Upper lobe of left lung (tissue), 6 donors: ENCODE data around the gene CTTNBP2. TPM values are rescaled to one million over a fixed set of nuclear protein-coding genes. Genes with fewer than 3 reads are reported as not detected.
A peak's percentile ranks its signal among the peaks of the same experiment; 100 is the strongest.

ENCODE experiments used
- ATAC-seq, 2 donors: fragments of 200-7000 bp; cut with Tn5 transposase; one replicate each; pipeline ENCODE4 v1.9.1; 2022; ENCODE audit warnings: mild to moderate bottlenecking in 2 of 2, moderate library complexity in 2 of 2; ENCODE audit not compliant: low FRiP score in 2 of 2
- DNase-seq, 2 donors: peaks; one replicate each; pipeline ENCODE4 v3.0.0-alpha.2; 2019 to 2020
- H3K27ac ChIP-seq, 4 donors: fragments of 200-600 bp; sonication (generic); one replicate each; pipeline ENCODE4 v1.5.1; 2016 to 2019
- H3K27me3 ChIP-seq, 4 donors: fragments of 200-600 bp; sonication (generic); one replicate each; pipeline ENCODE4 v1.5.1; 2017 to 2019
- H3K36me3 ChIP-seq, 4 donors: fragments of 200-600 bp; sonication (generic); one replicate each; pipeline ENCODE4 v1.5.1; 2016 to 2019
- H3K4me1 ChIP-seq, 4 donors: fragments of 200-600 bp; sonication (generic); one replicate each; pipeline ENCODE4 v1.5.1; 2018 to 2019
- H3K4me3 ChIP-seq, 4 donors: fragments of 200-600 bp; sonication (generic); one replicate each; pipeline ENCODE4 v1.5.1; 2017 to 2019; ENCODE audit warnings: mild to moderate bottlenecking in 2 of 4, moderate library complexity in 1 of 4
- H3K9me3 ChIP-seq, 4 donors: fragments of 200-600 bp; sonication (generic); one replicate each; pipeline ENCODE4 v1.5.1; 2018 to 2019
- EP300 ChIP-seq, 4 donors: sonication (generic); formaldehyde crosslinking; IDR thresholded peaks; one replicate each; pipeline ENCODE4 v1.5.1; 2017; ENCODE audit warnings: antibody characterized with exemption in 4 of 4, control low read depth in 2 of 4
- POLR2A ChIP-seq, 4 donors: fragments of 450-650 bp; IDR thresholded peaks; one replicate each; pipeline ENCODE4 v1.5.1; 2016 to 2017; ENCODE audit warnings: antibody characterized with exemption in 4 of 4, mild to moderate bottlenecking in 2 of 4
- POLR2AphosphoS5 ChIP-seq, 2 donors: sonication (generic); formaldehyde crosslinking; IDR thresholded peaks; one replicate each; pipeline ENCODE4 v1.5.1; 2017; ENCODE audit warnings: antibody characterized with exemption in 2 of 2
- WGBS, 2 donors: methylation state at CpG; one replicate each; pipeline ENCODE4 v1.1.5; 2017 to 2018; 5-methylcytosine and 5-hydroxymethylcytosine counted together
- total RNA-seq, 6 donors: library from RNA; depleted of rRNA in 4 of 6; stranded (reverse); fragments of >200 nt in 4 of 6; gene quantifications; one replicate each; pipeline versions ENCODE4 v1.1.0 to v1.2.1, GENCODE V29; 2016 to 2021
- TF ChIP-seq, protein P1 (sequence below), 6 experiments: fragments of 450-650 bp in 4 of 6; fragments of 200-600 bp in 2 of 6; sonication (generic) in 2 of 6; IDR thresholded peaks; one replicate each; pipeline ENCODE4 v1.5.1; 2016 to 2019; ENCODE audit warnings: antibody characterized with exemption in 6 of 6
- donor health status: DM: no; HTN: no; CAD: no; lungs with moderate emphysema.
- donor health status: DM: no; HTN: yes; CAD: no; lungs with severe emphysema.

Gene CTTNBP2
- total RNA-seq, 6 donors from 2014 or later, result 3.3 to 7.0 (median 5.1) TPM

DNA sequence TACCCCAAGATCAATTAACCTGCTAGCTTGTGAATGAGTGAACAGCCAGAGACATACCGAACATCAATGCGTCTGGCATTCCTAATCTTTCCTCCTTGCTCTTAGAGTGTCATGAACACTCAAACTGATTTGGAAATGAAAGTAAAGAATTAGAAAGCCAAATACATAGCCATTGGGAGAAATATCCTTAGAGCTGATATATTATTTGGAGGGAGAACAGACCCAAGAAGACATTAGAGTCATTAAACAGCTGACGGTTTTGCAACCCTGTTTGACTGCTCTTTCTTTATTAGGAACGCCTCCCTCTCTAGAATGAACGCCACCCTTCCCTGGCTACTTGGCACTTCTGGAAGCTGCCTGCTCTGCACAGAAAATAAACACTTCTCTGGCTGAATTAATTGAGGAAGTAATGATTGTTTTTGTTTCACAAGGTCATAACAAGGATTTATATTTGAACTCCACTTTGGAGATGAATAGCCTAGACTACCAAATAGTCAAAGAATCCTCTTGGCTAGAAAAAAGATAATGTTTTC, 42.8 kb downstream of the CTTNBP2 start:
- H3K36me3 ChIP-seq, result no peaks in the 10 kb centered on the region
- H3K4me3 ChIP-seq, result no peak overlapping the region
- 43% methylated on average over 5 of the region's 5 CpGs for WGBS, 2 donors
- TF ChIP-seq EP300 (IDR thresholded peaks at IDR 0.05) (no peak), POLR2A (IDR thresholded peaks at IDR 0.05) (no peak)
- no peak overlapping the region for H3K27ac ChIP-seq
- H3K4me1 ChIP-seq, result peaks cover 0 to 11% (median 11%) of the 10 kb centered on the region in 4 donors
- DNase-seq (peak in 1 of 2 donors; percentile 55), ATAC-seq (peak; percentile 60 to 61)
- H3K27me3 ChIP-seq, result no peaks in the 10 kb centered on the region
- no peaks in the 10 kb centered on the region for H3K9me3 ChIP-seq

DNA sequence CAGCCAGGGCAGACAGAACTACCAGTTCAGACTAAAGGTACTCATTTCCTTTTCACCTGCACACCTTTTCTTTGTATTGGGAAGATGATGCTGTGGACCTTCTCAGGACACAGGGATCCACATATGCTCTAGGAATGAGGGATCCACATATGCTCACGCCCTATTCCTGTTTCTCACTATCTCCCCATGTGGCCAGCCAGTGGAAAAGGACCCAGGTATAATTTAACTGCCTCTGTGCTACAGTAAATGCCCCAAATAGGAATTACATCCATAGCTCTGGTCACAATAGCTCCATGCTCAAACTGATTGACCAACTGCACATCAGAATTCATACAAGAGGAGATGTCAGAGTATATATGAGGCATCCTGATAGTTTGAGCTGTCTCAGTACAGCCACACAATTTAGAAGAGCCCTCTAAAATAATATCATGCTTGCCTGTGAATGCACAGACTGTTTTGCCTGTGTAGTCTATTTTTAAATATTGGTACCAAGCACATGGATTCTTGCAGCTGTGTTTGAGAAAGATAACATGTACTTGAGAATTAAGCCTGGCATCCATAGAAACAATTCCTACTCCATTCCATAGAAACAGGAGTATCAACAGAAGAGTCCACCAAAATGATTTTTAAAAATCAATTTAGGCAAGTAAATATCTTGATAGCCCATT, 43.7 kb downstream of the CTTNBP2 start:
- Histone ChIP-seq H3K4me1 (peaks cover 0 to 11% (median 11%) of the 10 kb centered on the region in 4 donors), H3K9me3 (no peaks in the 10 kb centered on the region), H3K4me3 (no peak overlapping the region), H3K27me3 (no peaks in the 10 kb centered on the region), H3K36me3 (no peaks in the 10 kb centered on the region), H3K27ac (no peak overlapping the region)
- DNase-seq (no peak), ATAC-seq (no peak)
- TF ChIP-seq POLR2A (IDR thresholded peaks at IDR 0.05) (no peak), POLR2AphosphoS5 (IDR thresholded peaks at IDR 0.05) (no peak), EP300 (IDR thresholded peaks at IDR 0.05) (no peak)
- TF ChIP-seq, protein P1, sequence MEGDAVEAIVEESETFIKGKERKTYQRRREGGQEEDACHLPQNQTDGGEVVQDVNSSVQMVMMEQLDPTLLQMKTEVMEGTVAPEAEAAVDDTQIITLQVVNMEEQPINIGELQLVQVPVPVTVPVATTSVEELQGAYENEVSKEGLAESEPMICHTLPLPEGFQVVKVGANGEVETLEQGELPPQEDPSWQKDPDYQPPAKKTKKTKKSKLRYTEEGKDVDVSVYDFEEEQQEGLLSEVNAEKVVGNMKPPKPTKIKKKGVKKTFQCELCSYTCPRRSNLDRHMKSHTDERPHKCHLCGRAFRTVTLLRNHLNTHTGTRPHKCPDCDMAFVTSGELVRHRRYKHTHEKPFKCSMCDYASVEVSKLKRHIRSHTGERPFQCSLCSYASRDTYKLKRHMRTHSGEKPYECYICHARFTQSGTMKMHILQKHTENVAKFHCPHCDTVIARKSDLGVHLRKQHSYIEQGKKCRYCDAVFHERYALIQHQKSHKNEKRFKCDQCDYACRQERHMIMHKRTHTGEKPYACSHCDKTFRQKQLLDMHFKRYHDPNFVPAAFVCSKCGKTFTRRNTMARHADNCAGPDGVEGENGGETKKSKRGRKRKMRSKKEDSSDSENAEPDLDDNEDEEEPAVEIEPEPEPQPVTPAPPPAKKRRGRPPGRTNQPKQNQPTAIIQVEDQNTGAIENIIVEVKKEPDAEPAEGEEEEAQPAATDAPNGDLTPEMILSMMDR (IDR thresholded peaks at IDR 0.05), result no peak
- WGBS, 2 donors, result 77 to 83% methylated on average over 1 of the region's 1 CpG

DNA sequence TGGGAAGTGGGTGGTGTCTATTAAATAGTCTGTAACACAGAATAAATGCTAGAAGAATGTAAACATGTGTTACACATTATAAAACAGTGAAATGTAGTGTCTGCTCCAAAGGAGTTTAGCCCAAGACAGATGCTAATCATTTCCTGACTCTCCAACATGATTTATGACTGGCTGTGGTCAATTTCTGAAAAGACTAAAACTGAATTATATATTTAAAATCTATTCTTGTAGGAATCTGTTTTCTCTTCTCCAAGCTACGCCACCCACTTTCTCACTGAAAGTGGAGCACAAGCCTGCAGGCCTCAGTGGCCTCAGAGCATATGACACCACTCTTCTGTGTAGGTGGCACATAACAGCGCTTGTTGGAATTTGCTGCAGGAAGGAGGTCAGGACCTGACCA, 44.4 kb downstream of the CTTNBP2 start:
- ATAC-seq (no peak), DNase-seq (no peak)
- no peaks in the 10 kb centered on the region for H3K9me3 ChIP-seq
- H3K27me3 ChIP-seq, result no peaks in the 10 kb centered on the region
- WGBS, 2 donors, result 76 to 82% methylated on average over 2 of the region's 2 CpGs
- H3K4me3 ChIP-seq, result no peak overlapping the region
- no peaks in the 10 kb centered on the region for H3K36me3 ChIP-seq
- no peak for TF ChIP-seq EP300 (IDR thresholded peaks at IDR 0.05)
- no peak for TF ChIP-seq POLR2AphosphoS5 (IDR thresholded peaks at IDR 0.05)
- TF ChIP-seq POLR2A (IDR thresholded peaks at IDR 0.05), result no peak
- peaks cover 0 to 11% (median 11%) of the 10 kb centered on the region in 4 donors for H3K4me1 ChIP-seq
- no peak overlapping the region for H3K27ac ChIP-seq

DNA sequence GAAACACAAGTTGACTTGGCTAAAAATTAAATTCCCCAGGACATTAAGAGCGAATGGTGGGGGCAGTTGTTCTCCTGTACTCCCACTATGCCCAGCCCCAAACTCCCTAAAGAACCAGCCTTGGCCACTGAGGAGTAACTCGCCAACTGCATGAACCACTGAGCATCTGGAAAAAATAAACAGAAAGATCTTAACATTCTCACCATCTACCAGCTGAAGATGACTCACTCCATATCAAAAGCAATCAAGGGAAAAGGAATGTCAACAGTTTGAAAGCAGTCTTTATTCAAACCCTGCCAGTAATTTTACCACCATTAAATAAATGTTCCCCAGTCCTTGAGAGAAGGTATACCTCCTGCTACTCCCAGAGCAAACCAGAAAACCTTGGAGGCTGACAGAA, 45.4 kb downstream of the CTTNBP2 start:
- H3K9me3 ChIP-seq, result no peaks in the 10 kb centered on the region
- 40 to 43% methylated on average over 2 of the region's 2 CpGs for WGBS, 2 donors
- no peaks in the 10 kb centered on the region for H3K36me3 ChIP-seq
- TF ChIP-seq, protein P1 (IDR thresholded peaks at IDR 0.05), result no peak
- TF ChIP-seq POLR2AphosphoS5 (IDR thresholded peaks at IDR 0.05), result no peak
- no peak for TF ChIP-seq POLR2A (IDR thresholded peaks at IDR 0.05)
- no peak for TF ChIP-seq EP300 (IDR thresholded peaks at IDR 0.05)
- no peaks in the 10 kb centered on the region for H3K27me3 ChIP-seq
- H3K27ac ChIP-seq, result no peak overlapping the region
- ATAC-seq (peak in 1 of 2 donors; percentile 44), DNase-seq (no peak)
- H3K4me3 ChIP-seq, result no peak overlapping the region
- peaks cover 0 to 11% (median 11%) of the 10 kb centered on the region in 4 donors for H3K4me1 ChIP-seq

DNA sequence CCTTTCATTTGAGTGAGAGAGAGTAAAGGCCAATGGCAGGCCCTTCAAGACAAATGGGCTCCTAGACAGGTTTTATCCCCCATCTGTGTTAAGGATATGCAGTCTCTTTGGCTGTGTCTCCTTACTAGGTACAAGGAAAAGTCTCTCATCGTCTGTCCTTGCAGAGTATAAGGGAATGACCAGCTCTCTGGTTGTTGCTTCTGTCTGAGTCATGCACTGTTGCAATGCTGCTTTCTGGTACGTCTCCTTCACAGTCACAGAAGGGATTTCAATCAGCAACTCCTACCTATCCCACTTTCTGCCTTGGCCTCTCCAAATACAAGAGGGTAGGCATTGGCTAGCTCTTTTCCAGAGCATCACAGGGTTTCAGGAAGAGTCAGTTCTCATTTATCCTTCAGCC, 48.1 kb downstream of the CTTNBP2 start:
- ATAC-seq (no peak), DNase-seq (no peak)
- Histone ChIP-seq H3K4me1 (peaks cover 0 to 10% (median 6%) of the 10 kb centered on the region in 4 donors), H3K27ac (no peak overlapping the region), H3K27me3 (no peaks in the 10 kb centered on the region), H3K36me3 (no peaks in the 10 kb centered on the region), H3K9me3 (no peaks in the 10 kb centered on the region), H3K4me3 (no peak overlapping the region)
- TF ChIP-seq EP300 (IDR thresholded peaks at IDR 0.05), result no peak
- WGBS, 2 donors, result 81 to 83% methylated on average over 2 of the region's 2 CpGs

DNA sequence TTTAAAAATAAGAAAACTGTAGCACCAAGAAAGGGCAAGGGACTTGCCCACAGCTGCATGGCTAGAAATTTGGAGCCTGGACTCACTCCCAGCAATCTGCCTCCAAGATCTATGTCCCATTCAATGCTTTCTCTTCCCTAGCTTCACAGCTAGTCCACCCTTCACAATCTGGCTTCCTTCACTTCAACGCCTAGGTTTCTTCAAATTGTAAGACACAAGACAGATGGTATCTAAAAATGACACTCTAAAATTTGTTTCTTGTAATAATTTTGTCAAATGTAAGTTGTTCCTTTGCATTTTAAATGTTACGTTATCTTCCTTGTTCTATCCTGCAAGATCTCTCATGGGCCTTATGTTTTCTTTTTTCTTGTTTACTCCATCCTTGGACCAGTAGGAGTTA, 48.6 kb downstream of the CTTNBP2 start:
- 87 to 88% methylated on average over 2 of the region's 2 CpGs for WGBS, 2 donors
- no peak overlapping the region for H3K4me3 ChIP-seq
- ATAC-seq (no peak), DNase-seq (no peak)
- no peaks in the 10 kb centered on the region for H3K27me3 ChIP-seq
- no peak overlapping the region for H3K27ac ChIP-seq
- H3K36me3 ChIP-seq, result no peaks in the 10 kb centered on the region
- H3K9me3 ChIP-seq, result no peaks in the 10 kb centered on the region
- H3K4me1 ChIP-seq, result peaks cover 0 to 10% (median 5%) of the 10 kb centered on the region in 4 donors
- TF ChIP-seq EP300 (IDR thresholded peaks at IDR 0.05) (no peak), POLR2AphosphoS5 (IDR thresholded peaks at IDR 0.05) (no peak), POLR2A (IDR thresholded peaks at IDR 0.05) (no peak)
- TF ChIP-seq, protein P1 (IDR thresholded peaks at IDR 0.05), result no peak
